SK-N-MC (cell line): ENCODE measurements around the gene ANO2.

Experiments used
- EZH2 ChIP-seq: fragments of 200-600 bp; sonication (generic); IDR thresholded peaks from one replicate; pipeline ENCODE4 v1.6.1; 2017; ENCODE audit warnings: antibody characterized with exemption
- FOXP2 ChIP-seq: optimal IDR thresholded peaks from 2 replicates; pipeline ENCODE3; 2011; ENCODE audit warnings: mild to moderate bottlenecking, moderate library complexity; ENCODE audit not compliant: insufficient read depth; ENCODE audit errors: extremely low read length, control extremely low read depth
- POLR2AphosphoS5 ChIP-seq: IDR thresholded peaks from 2 replicates; pipeline ENCODE4 v1.6.1; 2012; ENCODE audit warnings: mild to moderate bottlenecking, low read depth, low read length, borderline replicate concordance

GRCh38 chr12:5777451-5777850, 167.6 kb downstream of the ANO2 start:
- TF ChIP-seq POLR2AphosphoS5: no peak
- TF ChIP-seq EZH2: no peak
- TF ChIP-seq FOXP2: no peak
